K562 (cell line): ENCODE results near the gene TMEM141.

Source experiments
- ESRRA ChIP-seq: fragments of 450-650 bp; IDR thresholded peaks from 2 replicates; pipeline ENCODE4 v1.6.1; 2014; ENCODE audit warnings: low read depth, mild to moderate bottlenecking, moderate library complexity, borderline replicate concordance
- JUND ChIP-seq, 2 experiments: IDR thresholded peaks; 2 replicates in 1 of 2; 3 replicates in 1 of 2; pipeline ENCODE4 v1.6.1; 2011; ENCODE audit warnings: borderline replicate concordance in 2 of 2, low read depth in 2 of 2, low read length in 2 of 2, improper control_type of control experiment in 1 of 2, missing biosample characterization in 1 of 2, missing genetic modification characterization in 1 of 2, missing genetic modification reagents in 1 of 2
- MCM7 ChIP-seq, 2 experiments: fragments of 450-650 bp; IDR thresholded peaks; 2 replicates each; pipeline ENCODE4 v1.6.1; 2016 to 2018
- SP1 ChIP-seq: sonication (generic); formaldehyde crosslinking; IDR thresholded peaks from 2 replicates; pipeline ENCODE4 v1.8.1; 2022; ENCODE audit warnings: mild to moderate bottlenecking, missing genetic modification reagents
- ZNF311 ChIP-seq: fragments of 250-450 bp; sonication (Bioruptor Pico); IDR thresholded peaks from 2 replicates; pipeline ENCODE4 v1.4.0; 2020; ENCODE audit warnings: mild to moderate bottlenecking, moderate library complexity
- ZNF436 ChIP-seq: fragments of 250-450, 450-650 bp; sonication (Bioruptor Pico); formaldehyde crosslinking; IDR thresholded peaks from 2 replicates; pipeline ENCODE4 v1.7.0; 2020; ENCODE audit warnings: mild to moderate bottlenecking
- TF ChIP-seq, protein P1 (sequence below): fragments of 450-650 bp; formaldehyde crosslinking; IDR thresholded peaks from 2 replicates; pipeline ENCODE4 v1.4.0; 2022; ENCODE audit warnings: missing genetic modification characterization
- TF ChIP-seq, protein P2 (sequence below), 3 experiments: IDR thresholded peaks in 2 of 3; conservative IDR thresholded peaks in 1 of 3; 2 replicates each; pipeline ENCODE4 v1.5.1; 2011 to 2012; ENCODE audit warnings: low read length in 3 of 3, mild to moderate bottlenecking in 3 of 3, control low read depth in 2 of 3, improper control_type of control experiment in 1 of 3, inconsistent platforms in 1 of 3, low read depth in 1 of 3, mixed read lengths in 1 of 3, moderate library complexity in 1 of 3; ENCODE audit not compliant: insufficient read depth in 2 of 3
- TF ChIP-seq, protein P3 (sequence below): sonication (generic); formaldehyde crosslinking; IDR thresholded peaks from 2 replicates; pipeline ENCODE4 v1.8.0; 2023; ENCODE audit warnings: missing genetic modification reagents, mild to moderate bottlenecking, borderline replicate concordance
- TF ChIP-seq, protein P4 (sequence below): fragments of 250-450 bp; sonication (Bioruptor Pico); IDR thresholded peaks from 2 replicates; pipeline ENCODE4 v1.8.0; 2022; ENCODE audit warnings: inconsistent platforms, mild to moderate bottlenecking, moderate library complexity, borderline replicate concordance
- TF ChIP-seq, protein P5 (sequence below): fragments of 250-450 bp; sonication (Bioruptor Pico); IDR thresholded peaks from 2 replicates; pipeline ENCODE4 v1.4.0; 2020; ENCODE audit warnings: mild to moderate bottlenecking, moderate library complexity

DNA sequence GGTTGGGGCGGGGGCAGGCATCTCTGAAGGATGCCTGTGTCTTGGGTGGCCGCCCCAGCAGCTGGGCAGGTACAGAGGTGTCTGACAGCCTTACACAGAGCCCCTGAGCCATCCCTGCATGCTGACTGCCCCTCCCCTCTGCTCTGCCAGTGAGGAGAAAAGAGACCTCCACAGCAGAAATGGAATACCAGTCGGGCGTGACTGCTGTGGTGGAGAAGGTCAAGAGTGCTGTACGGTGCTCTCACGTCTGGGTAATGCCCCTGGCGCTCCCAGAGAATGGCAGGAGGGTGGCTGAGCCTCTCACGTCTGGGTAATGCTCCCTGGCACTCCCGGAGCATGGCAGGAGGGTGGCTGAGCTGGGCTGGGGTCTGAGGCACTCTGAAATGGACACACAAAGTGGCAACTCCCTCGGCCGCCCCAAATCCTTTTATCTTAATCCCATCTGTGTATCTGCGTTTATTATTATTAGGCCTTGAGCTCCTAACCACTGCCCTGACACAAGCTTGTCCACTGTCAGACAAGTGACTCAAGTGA is 14.1 kb downstream of the TMEM141 start:
- no peak for TF ChIP-seq SP1 (CRISPR knock-in tag)
- no peak for TF ChIP-seq ZNF436 (CRISPR knock-in tag)
- TF ChIP-seq, protein P1, sequence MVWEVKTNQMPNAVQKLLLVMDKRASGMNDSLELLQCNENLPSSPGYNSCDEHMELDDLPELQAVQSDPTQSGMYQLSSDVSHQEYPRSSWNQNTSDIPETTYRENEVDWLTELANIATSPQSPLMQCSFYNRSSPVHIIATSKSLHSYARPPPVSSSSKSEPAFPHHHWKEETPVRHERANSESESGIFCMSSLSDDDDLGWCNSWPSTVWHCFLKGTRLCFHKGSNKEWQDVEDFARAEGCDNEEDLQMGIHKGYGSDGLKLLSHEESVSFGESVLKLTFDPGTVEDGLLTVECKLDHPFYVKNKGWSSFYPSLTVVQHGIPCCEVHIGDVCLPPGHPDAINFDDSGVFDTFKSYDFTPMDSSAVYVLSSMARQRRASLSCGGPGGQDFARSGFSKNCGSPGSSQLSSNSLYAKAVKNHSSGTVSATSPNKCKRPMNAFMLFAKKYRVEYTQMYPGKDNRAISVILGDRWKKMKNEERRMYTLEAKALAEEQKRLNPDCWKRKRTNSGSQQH (CRISPR knock-in tag) = no peak
- TF ChIP-seq, protein P2, sequence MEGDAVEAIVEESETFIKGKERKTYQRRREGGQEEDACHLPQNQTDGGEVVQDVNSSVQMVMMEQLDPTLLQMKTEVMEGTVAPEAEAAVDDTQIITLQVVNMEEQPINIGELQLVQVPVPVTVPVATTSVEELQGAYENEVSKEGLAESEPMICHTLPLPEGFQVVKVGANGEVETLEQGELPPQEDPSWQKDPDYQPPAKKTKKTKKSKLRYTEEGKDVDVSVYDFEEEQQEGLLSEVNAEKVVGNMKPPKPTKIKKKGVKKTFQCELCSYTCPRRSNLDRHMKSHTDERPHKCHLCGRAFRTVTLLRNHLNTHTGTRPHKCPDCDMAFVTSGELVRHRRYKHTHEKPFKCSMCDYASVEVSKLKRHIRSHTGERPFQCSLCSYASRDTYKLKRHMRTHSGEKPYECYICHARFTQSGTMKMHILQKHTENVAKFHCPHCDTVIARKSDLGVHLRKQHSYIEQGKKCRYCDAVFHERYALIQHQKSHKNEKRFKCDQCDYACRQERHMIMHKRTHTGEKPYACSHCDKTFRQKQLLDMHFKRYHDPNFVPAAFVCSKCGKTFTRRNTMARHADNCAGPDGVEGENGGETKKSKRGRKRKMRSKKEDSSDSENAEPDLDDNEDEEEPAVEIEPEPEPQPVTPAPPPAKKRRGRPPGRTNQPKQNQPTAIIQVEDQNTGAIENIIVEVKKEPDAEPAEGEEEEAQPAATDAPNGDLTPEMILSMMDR (IDR thresholded peaks at IDR 0.05 in 2 of 3, conservative IDR thresholded peaks at IDR 0.05 in 1 of 3; ENCODE audit: insufficient read depth in 2 of 3, low read depth in 1 of 3, low read length in 3 of 3) = no peak
- TF ChIP-seq ESRRA = no peak
- TF ChIP-seq JUND (IDR thresholded peaks at IDR 0.05; ENCODE audit: borderline replicate concordance, low read depth, low read length) = no peak
- no peak for TF ChIP-seq JUND (tag; IDR thresholded peaks at IDR 0.05; ENCODE audit: borderline replicate concordance, low read depth, low read length)
- TF ChIP-seq, protein P3, sequence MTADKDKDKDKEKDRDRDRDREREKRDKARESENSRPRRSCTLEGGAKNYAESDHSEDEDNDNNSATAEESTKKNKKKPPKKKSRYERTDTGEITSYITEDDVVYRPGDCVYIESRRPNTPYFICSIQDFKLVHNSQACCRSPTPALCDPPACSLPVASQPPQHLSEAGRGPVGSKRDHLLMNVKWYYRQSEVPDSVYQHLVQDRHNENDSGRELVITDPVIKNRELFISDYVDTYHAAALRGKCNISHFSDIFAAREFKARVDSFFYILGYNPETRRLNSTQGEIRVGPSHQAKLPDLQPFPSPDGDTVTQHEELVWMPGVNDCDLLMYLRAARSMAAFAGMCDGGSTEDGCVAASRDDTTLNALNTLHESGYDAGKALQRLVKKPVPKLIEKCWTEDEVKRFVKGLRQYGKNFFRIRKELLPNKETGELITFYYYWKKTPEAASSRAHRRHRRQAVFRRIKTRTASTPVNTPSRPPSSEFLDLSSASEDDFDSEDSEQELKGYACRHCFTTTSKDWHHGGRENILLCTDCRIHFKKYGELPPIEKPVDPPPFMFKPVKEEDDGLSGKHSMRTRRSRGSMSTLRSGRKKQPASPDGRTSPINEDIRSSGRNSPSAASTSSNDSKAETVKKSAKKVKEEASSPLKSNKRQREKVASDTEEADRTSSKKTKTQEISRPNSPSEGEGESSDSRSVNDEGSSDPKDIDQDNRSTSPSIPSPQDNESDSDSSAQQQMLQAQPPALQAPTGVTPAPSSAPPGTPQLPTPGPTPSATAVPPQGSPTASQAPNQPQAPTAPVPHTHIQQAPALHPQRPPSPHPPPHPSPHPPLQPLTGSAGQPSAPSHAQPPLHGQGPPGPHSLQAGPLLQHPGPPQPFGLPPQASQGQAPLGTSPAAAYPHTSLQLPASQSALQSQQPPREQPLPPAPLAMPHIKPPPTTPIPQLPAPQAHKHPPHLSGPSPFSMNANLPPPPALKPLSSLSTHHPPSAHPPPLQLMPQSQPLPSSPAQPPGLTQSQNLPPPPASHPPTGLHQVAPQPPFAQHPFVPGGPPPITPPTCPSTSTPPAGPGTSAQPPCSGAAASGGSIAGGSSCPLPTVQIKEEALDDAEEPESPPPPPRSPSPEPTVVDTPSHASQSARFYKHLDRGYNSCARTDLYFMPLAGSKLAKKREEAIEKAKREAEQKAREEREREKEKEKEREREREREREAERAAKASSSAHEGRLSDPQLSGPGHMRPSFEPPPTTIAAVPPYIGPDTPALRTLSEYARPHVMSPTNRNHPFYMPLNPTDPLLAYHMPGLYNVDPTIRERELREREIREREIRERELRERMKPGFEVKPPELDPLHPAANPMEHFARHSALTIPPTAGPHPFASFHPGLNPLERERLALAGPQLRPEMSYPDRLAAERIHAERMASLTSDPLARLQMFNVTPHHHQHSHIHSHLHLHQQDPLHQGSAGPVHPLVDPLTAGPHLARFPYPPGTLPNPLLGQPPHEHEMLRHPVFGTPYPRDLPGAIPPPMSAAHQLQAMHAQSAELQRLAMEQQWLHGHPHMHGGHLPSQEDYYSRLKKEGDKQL (CRISPR knock-in tag) = no peak
- TF ChIP-seq, protein P4, sequence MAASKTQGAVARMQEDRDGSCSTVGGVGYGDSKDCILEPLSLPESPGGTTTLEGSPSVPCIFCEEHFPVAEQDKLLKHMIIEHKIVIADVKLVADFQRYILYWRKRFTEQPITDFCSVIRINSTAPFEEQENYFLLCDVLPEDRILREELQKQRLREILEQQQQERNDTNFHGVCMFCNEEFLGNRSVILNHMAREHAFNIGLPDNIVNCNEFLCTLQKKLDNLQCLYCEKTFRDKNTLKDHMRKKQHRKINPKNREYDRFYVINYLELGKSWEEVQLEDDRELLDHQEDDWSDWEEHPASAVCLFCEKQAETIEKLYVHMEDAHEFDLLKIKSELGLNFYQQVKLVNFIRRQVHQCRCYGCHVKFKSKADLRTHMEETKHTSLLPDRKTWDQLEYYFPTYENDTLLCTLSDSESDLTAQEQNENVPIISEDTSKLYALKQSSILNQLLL (CRISPR knock-in tag) = no peak
- TF ChIP-seq ZNF311 = no peak
- TF ChIP-seq, protein P5, sequence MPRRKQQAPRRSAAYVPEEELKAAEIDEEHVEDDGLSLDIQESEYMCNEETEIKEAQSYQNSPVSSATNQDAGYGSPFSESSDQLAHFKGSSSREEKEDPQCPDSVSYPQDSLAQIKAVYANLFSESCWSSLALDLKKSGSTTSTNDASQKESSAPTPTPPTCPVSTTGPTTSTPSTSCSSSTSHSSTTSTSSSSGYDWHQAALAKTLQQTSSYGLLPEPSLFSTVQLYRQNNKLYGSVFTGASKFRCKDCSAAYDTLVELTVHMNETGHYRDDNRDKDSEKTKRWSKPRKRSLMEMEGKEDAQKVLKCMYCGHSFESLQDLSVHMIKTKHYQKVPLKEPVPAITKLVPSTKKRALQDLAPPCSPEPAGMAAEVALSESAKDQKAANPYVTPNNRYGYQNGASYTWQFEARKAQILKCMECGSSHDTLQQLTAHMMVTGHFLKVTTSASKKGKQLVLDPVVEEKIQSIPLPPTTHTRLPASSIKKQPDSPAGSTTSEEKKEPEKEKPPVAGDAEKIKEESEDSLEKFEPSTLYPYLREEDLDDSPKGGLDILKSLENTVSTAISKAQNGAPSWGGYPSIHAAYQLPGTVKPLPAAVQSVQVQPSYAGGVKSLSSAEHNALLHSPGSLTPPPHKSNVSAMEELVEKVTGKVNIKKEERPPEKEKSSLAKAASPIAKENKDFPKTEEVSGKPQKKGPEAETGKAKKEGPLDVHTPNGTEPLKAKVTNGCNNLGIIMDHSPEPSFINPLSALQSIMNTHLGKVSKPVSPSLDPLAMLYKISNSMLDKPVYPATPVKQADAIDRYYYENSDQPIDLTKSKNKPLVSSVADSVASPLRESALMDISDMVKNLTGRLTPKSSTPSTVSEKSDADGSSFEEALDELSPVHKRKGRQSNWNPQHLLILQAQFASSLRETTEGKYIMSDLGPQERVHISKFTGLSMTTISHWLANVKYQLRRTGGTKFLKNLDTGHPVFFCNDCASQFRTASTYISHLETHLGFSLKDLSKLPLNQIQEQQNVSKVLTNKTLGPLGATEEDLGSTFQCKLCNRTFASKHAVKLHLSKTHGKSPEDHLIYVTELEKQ (CRISPR knock-in tag) = no peak
- TF ChIP-seq MCM7 (IDR thresholded peaks at IDR 0.05) = no peak
